HepG2 (cell line): Measurements from ENCODE around the gene CTTNBP2NL. TPM values are rescaled to one million over a fixed set of nuclear protein-coding genes. Genes with fewer than 3 reads are reported as not detected.
A peak's percentile ranks its signal among the peaks of the same experiment; 100 is the strongest.

Experiments
- ATAC-seq: fragments of 200-7000 bp; cut with Tn5 transposase; 3 replicates; pipeline ENCODE4 v1.9.1; 2020; ENCODE audit warnings: mild to moderate bottlenecking, moderate library complexity
- BruUV-seq: library from RNA; stranded (reverse); fragments of 400-500 nt; replicated peaks from 2 replicates; lab custom pipeline; 2021; lab: Mats Ljungman, UMichigan
- CTCF ChIA-PET: fragments of 300-600 bp; formaldehyde crosslinking; extraction: SDS; loops from one replicate; lab custom pipeline; 2021; ENCODE audit warnings: low total read pairs, inconsistent platforms, low intra/inter-chr PET ratio; lab: Yijun Ruan, JAX
- POLR2A ChIA-PET: fragments of 350-600 bp; sonication (Branson Sonifier 250); formaldehyde crosslinking; loops from one replicate; lab custom pipeline; 2020; ENCODE audit warnings: antibody characterized with exemption, inconsistent platforms; lab: Yijun Ruan, JAX
- DNase-seq: peaks from one replicate; pipeline ENCODE4 v3.0.0-alpha.2; 2015; ENCODE audit warnings: low spot score
- FAIRE-seq: peaks from 3 replicates; lab custom pipeline; 2011; peaks lifted over from hg19 to GRCh38; lab: Jason Lieb, UNC
- H2AFZ ChIP-seq: one replicate; pipeline ENCODE4 v1.6.1; 2011; ENCODE audit warnings: low read length, inconsistent platforms
- H3K27ac ChIP-seq: fragments of 300-600 bp; 3 replicates; pipeline ENCODE4 v1.8.0; 2011; ENCODE audit warnings: mixed run types, mild to moderate bottlenecking, mixed read lengths, low read length, inconsistent platforms; ENCODE audit not compliant: insufficient read depth; ENCODE audit errors: extremely low read length
- H3K27me3 ChIP-seq, 2 experiments: fragments of 200-600 bp in 1 of 2; 2 replicates in 1 of 2; 3 replicates in 1 of 2; pipeline versions ENCODE4 v1.6.0 to v1.8.0; 2011; ENCODE audit warnings: low read length in 2 of 2, mild to moderate bottlenecking in 2 of 2, moderate library complexity in 2 of 2, inconsistent platforms in 1 of 2; ENCODE audit not compliant: insufficient read depth in 2 of 2, control insufficient read depth in 1 of 2
- H3K36me3 ChIP-seq, 2 experiments: fragments of 200-600 bp in 1 of 2; replicated peaks in 1 of 2; 2 replicates in 1 of 2; 3 replicates in 1 of 2; pipeline versions ENCODE4 v1.5.1 to v1.8.0; 2011; ENCODE audit warnings: low read length in 2 of 2, inconsistent platforms in 1 of 2; ENCODE audit not compliant: insufficient read depth in 2 of 2, control insufficient read depth in 1 of 2
- H3K4me1 ChIP-seq: 2 replicates; pipeline ENCODE4 v1.5.1; 2012; ENCODE audit warnings: low read length, inconsistent platforms; ENCODE audit not compliant: insufficient read depth
- H3K4me2 ChIP-seq: 2 replicates; pipeline ENCODE4 v1.6.0; 2011; ENCODE audit warnings: low read depth, low read length, inconsistent platforms
- H3K4me3 ChIP-seq, 3 experiments: fragments of 200-600 bp in 1 of 3; sonication (generic), shearing (Covaris generic) in 1 of 3; replicated peaks in 1 of 3; 2 replicates each; pipeline ENCODE4 v1.5.1; 2011 to 2016; ENCODE audit warnings: low read length in 3 of 3, inconsistent platforms in 2 of 3, low read depth in 2 of 3, mild to moderate bottlenecking in 2 of 3, control low read depth in 1 of 3, mixed read lengths in 1 of 3; ENCODE audit not compliant: insufficient read depth in 1 of 3
- H3K79me2 ChIP-seq: one replicate; pipeline ENCODE4 v1.6.1; 2011; ENCODE audit warnings: low read length, inconsistent platforms; ENCODE audit not compliant: insufficient read depth
- H3K9ac ChIP-seq: 2 replicates; pipeline ENCODE4 v1.6.0; 2011; ENCODE audit warnings: mild to moderate bottlenecking, low read depth, low read length, inconsistent platforms; ENCODE audit not compliant: insufficient read depth
- H3K9me3 ChIP-seq: 2 replicates; pipeline ENCODE4 v1.5.1; 2012; ENCODE audit warnings: mild to moderate bottlenecking, low read length
- H4K20me1 ChIP-seq: 2 replicates; pipeline ENCODE4 v1.6.0; 2011; ENCODE audit warnings: inconsistent platforms, mild to moderate bottlenecking, low read length, moderate library complexity; ENCODE audit not compliant: insufficient read depth
- MTF2 ChIP-seq: sonication (generic); formaldehyde crosslinking; IDR thresholded peaks from 2 replicates; pipeline ENCODE4 v1.5.0; 2020; ENCODE audit warnings: missing genetic modification reagents, borderline replicate concordance
- SALL1 ChIP-seq: sonication (generic); formaldehyde crosslinking; IDR thresholded peaks from 2 replicates; pipeline ENCODE4 v1.8.0; 2022; ENCODE audit warnings: mild to moderate bottlenecking, missing genetic modification reagents
- ZFX ChIP-seq: sonication (generic); formaldehyde crosslinking; IDR thresholded peaks from 2 replicates; pipeline ENCODE4 v1.4.0; 2020; ENCODE audit warnings: mild to moderate bottlenecking, low read depth, missing genetic modification reagents, moderate library complexity
- WGBS: methylation state at CpG from one replicate; pipeline ENCODE4 v1.1.6; 2017; ENCODE audit warnings: low lambda C conversion rate; 5-methylcytosine and 5-hydroxymethylcytosine counted together
- in situ Hi-C: cut with HindIII; loops from 2 replicates; pipeline ENCODE4 v1.10.0; 2017; ENCODE audit warnings: low pct_unique_long_range_greater_than_20kb; ENCODE audit not compliant: extremely low pct_ligation_motif_present
- intact Hi-C: fragments of 100-400 bp; cut with micrococcal nuclease; formaldehyde crosslinking; loops from one replicate; pipeline ENCODE4 v1.10.0; 2022; ENCODE audit not compliant: unreplicated experiment
- polyA plus RNA-seq, 8 experiments: library from polyadenylated mRNA; depleted of rRNA in 3 of 8; stranded (reverse) in 7 of 8; unstranded in 1 of 8; fragments of >200 nt; fragmentation: Illumina TruSeq in 4 of 8; extraction: Trizol in 4 of 8; gene quantifications; 2 replicates each; pipeline versions ENCODE4 v1.2.1 to v1.2.3, GENCODE V29; 2011 to 2016; ENCODE audit warnings: low read depth in 4 of 8, missing spikeins in 1 of 8, mixed read lengths in 1 of 8; ENCODE audit not compliant: insufficient read depth in 1 of 8
- total RNA-seq, 5 experiments: library from RNA; depleted of rRNA; stranded (reverse); fragments of >200 nt; fragmentation: Illumina TruSeq; extraction: Trizol; gene quantifications; 2 replicates each; pipeline ENCODE4 v1.2.3, GENCODE V29; 2016; ENCODE audit warnings: low read depth in 1 of 5
- TF ChIP-seq, protein P1 (sequence below): IDR thresholded peaks from 2 replicates; pipeline ENCODE4 v1.6.1; 2016; ENCODE audit warnings: low read depth, borderline replicate concordance
- TF ChIP-seq, protein P2 (sequence below): IDR thresholded peaks from 2 replicates; pipeline ENCODE4 v1.6.1; 2016; ENCODE audit warnings: low read depth, control low read depth
- TF ChIP-seq, protein P3 (sequence below): sonication (generic); formaldehyde crosslinking; IDR thresholded peaks from 2 replicates; pipeline ENCODE4 v1.5.1; 2020; ENCODE audit warnings: missing genetic modification reagents, mild to moderate bottlenecking, borderline replicate concordance

The CTTNBP2NL gene
- total and polyA plus RNA-seq, 2 of the 13 experiments (the other 11 are each of a cell fraction or from before 2014, with no cell fraction given), result 2.1 to 4.1 TPM

DNA sequence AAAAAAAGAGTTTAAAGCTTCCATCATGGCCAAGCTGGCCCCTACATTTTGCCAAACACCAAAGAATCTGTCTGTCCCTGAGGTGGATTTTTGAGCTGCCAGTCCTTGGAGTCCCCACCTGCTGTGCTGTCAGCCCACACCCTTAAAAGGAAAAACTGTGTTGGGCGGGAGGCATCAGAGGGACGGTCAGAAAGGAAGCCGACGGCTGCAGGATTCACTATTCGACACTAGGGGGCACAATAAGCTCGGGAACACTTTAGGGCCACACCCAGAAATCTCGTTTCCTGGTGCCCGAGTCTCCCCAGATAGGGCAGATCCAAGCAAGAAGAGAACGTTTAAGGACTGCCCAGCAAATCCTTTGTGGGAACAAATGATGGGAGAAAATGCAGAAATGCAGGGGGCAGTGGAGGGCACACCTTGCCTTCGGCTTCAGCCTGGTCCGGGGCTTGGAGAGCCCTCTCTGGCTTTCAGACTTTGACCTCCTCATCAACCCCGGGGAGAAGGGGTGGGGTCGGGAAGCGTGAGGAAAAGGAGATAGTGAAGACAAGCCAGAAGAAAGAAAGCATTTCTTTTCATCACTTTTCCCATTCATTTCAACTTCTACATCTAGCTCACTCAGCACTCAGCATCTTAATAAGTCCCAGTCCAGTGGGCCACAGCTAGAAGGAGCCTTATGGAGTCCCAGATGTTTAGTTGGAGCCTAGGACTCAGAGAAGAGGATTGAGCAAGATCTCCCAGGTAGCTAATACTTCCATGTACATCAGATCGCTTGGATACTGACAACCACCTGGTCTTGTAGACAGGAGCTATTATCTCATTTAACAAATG is 5.0 kb upstream of the CTTNBP2NL start (continued):
- TF ChIP-seq, protein P1, sequence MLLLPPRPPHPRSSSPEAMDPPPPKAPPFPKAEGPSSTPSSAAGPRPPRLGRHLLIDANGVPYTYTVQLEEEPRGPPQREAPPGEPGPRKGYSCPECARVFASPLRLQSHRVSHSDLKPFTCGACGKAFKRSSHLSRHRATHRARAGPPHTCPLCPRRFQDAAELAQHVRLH, result no peak
- no peak for TF ChIP-seq MTF2 (CRISPR knock-in tag)

DNA sequence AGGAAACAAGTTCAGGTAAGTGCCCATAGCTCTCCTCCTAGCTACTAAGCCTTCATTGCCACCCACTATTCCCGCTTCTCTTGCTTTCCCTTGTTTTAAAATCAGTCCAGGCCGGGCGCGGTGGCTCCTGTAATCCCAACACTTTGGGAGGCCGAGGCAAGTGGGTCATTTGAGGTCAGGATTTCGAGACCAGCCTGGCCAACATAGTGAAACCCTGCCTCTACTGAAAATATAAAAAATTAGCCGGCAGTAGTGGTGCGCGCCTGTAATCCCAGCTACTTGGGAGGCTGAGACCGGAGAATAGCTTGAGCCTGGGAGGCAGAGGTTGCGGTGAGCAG is 4.4 kb upstream of the CTTNBP2NL start:
- FAIRE-seq (no peak), DNase-seq (no peak), ATAC-seq (no peak)
- H3K36me3 ChIP-seq, result no peaks in the 10 kb centered on the region
- H3K4me1 ChIP-seq, result peaks cover 65% of the 10 kb centered on the region
- no peaks in the 10 kb centered on the region; a peak in 1 of 5 replicates for H3K27me3 ChIP-seq
- 63% methylated on average over 11 of the region's 11 CpGs for WGBS
- no peaks in the 10 kb centered on the region for H3K9me3 ChIP-seq
- ChIA-PET POLR2A (interaction anchor here (1.4 to 2.0 kb wide), 4 partner anchors 74 to 324 kb away, joined by 4 read pairs; partner anchors contain the start of gene PPM1J), CTCF (interaction anchor here (1.5 to 3.6 kb wide), 3 partner anchors 74 to 316 kb away, joined by 5 to 66 read pairs (median 6); partner anchors contain the start of gene RHOC)
- in situ Hi-C loops (loop anchor here (5.0 kb wide), 2 partner anchors 226 to 316 kb away; partner anchors contain the start of genes CAPZA1, RHOC and ST7L), intact Hi-C loops (loop anchor here (1.0 kb wide), 1 partner anchor 75 kb away; no protein-coding TSS in a partner anchor)
- no TSS peak for BruUV-seq
- TF ChIP-seq, protein P2, sequence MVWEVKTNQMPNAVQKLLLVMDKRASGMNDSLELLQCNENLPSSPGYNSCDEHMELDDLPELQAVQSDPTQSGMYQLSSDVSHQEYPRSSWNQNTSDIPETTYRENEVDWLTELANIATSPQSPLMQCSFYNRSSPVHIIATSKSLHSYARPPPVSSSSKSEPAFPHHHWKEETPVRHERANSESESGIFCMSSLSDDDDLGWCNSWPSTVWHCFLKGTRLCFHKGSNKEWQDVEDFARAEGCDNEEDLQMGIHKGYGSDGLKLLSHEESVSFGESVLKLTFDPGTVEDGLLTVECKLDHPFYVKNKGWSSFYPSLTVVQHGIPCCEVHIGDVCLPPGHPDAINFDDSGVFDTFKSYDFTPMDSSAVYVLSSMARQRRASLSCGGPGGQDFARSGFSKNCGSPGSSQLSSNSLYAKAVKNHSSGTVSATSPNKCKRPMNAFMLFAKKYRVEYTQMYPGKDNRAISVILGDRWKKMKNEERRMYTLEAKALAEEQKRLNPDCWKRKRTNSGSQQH (CRISPR knock-in tag), result no peak
- no peak for TF ChIP-seq ZFX
- no peak for TF ChIP-seq SALL1 (CRISPR knock-in tag)
- TF ChIP-seq, protein P3, sequence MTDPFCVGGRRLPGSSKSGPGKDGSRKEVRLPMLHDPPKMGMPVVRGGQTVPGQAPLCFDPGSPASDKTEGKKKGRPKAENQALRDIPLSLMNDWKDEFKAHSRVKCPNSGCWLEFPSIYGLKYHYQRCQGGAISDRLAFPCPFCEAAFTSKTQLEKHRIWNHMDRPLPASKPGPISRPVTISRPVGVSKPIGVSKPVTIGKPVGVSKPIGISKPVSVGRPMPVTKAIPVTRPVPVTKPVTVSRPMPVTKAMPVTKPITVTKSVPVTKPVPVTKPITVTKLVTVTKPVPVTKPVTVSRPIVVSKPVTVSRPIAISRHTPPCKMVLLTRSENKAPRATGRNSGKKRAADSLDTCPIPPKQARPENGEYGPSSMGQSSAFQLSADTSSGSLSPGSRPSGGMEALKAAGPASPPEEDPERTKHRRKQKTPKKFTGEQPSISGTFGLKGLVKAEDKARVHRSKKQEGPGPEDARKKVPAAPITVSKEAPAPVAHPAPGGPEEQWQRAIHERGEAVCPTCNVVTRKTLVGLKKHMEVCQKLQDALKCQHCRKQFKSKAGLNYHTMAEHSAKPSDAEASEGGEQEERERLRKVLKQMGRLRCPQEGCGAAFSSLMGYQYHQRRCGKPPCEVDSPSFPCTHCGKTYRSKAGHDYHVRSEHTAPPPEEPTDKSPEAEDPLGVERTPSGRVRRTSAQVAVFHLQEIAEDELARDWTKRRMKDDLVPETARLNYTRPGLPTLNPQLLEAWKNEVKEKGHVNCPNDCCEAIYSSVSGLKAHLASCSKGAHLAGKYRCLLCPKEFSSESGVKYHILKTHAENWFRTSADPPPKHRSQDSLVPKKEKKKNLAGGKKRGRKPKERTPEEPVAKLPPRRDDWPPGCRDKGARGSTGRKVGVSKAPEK (CRISPR knock-in tag), result no peak
- peak overlapping the region in 2 of 3 experiments; percentile 48 to 74; a peak in 2 of 6 replicates for H3K4me3 ChIP-seq
- no peak overlapping the region for H3K27ac ChIP-seq
- H3K79me2 ChIP-seq, result peaks cover 3% of the 10 kb centered on the region
- H4K20me1 ChIP-seq, result no peaks in the 10 kb centered on the region
- peak overlapping the region; percentile 79 for H2AFZ ChIP-seq
- H3K9ac ChIP-seq, result no peak overlapping the region
- peak overlapping the region; percentile 81 for H3K4me2 ChIP-seq
